Measurements from ENCODE around the gene CNTNAP2. TPM values are rescaled to one million over a fixed set of nuclear protein-coding genes. Genes with fewer than 3 reads are reported as not detected.

Gene CNTNAP2
- total RNA-seq, 1 experiment from 2014 or later, result 0.03 TPM

- no peaks in the 10 kb centered on the region for H3K36me3 ChIP-seq (ENCODE audit: control insufficient read depth, insufficient read depth, low read length)
- ChIA-PET POLR2A (no interaction called here), CTCF (no interaction called here)
- no peaks in the 10 kb centered on the region for H3K27me3 ChIP-seq (ENCODE audit: control insufficient read depth, insufficient read depth, low read length)
- BruUV-seq (replicated peaks), result no TSS peak
- in situ Hi-C loops (cut with HindIII; ENCODE audit: low pct_unique_long_range_greater_than_20kb, low sequenced_read_pairs) (no loop called here), intact Hi-C loops (cut with micrococcal nuclease; ENCODE audit: unreplicated experiment) (no loop called here)
- H3K4me3 ChIP-seq (ENCODE audit: low read depth in 2 of 2, low read length in 2 of 2), result no peak overlapping the region
- H3K4me1 ChIP-seq (ENCODE audit: control insufficient read depth, insufficient read depth, low read length), result no peaks in the 10 kb centered on the region
- ATAC-seq (no peak), DNase-seq (ENCODE audit: low read depth, low spot score) (no peak)
- TF ChIP-seq POLR2AphosphoS5 (IDR thresholded peaks at IDR 0.05; ENCODE audit: low read depth, low read length), result no peak
- TF ChIP-seq CTCF (IDR thresholded peaks at IDR 0.05), result no peak
- no peak for TF ChIP-seq REST (IDR thresholded peaks at IDR 0.05; ENCODE audit: insufficient read depth in 1 of 2, low read depth in 2 of 2, low read length in 1 of 2)
- TF ChIP-seq SIN3A (IDR thresholded peaks at IDR 0.05; ENCODE audit: borderline replicate concordance, insufficient read depth, low read depth, low read length), result no peak
- no peak for TF ChIP-seq TCF7L2 (IDR thresholded peaks at IDR 0.05; ENCODE audit: low read depth, low read length)
- H3K27ac ChIP-seq (ENCODE audit: low read length), result no peak overlapping the region
- no peaks in the 10 kb centered on the region for H3K9me3 ChIP-seq (ENCODE audit: control insufficient read depth, insufficient read depth, low read depth, low read length)
Observed at GRCh38 chr7:146175716-146176115, 59.1 kb downstream of the CNTNAP2 start.

- DNase-seq (ENCODE audit: low read depth, low spot score) (no peak), ATAC-seq (no peak)
- POLR2A ChIA-PET, result no interaction called here
- no peaks in the 10 kb centered on the region for H3K36me3 ChIP-seq (ENCODE audit: control insufficient read depth, insufficient read depth, low read length)
- H3K9me3 ChIP-seq (ENCODE audit: control insufficient read depth, insufficient read depth, low read depth, low read length), result no peaks in the 10 kb centered on the region
- H3K27ac ChIP-seq (ENCODE audit: low read length), result no peak overlapping the region
- BruUV-seq (replicated peaks), result no TSS peak
- no peak for TF ChIP-seq TCF7L2 (IDR thresholded peaks at IDR 0.05; ENCODE audit: low read depth, low read length)
- TF ChIP-seq SIN3A (IDR thresholded peaks at IDR 0.05; ENCODE audit: borderline replicate concordance, insufficient read depth, low read depth, low read length), result no peak
- no peak for TF ChIP-seq POLR2AphosphoS5 (IDR thresholded peaks at IDR 0.05; ENCODE audit: low read depth, low read length)
- TF ChIP-seq REST (IDR thresholded peaks at IDR 0.05; ENCODE audit: insufficient read depth in 1 of 2, low read depth in 2 of 2, low read length in 1 of 2), result no peak
- intact Hi-C loops (cut with micrococcal nuclease; ENCODE audit: unreplicated experiment), result no loop called here
- CTCF ChIA-PET, result no interaction called here
- no peak overlapping the region for H3K4me3 ChIP-seq (ENCODE audit: low read depth in 2 of 2, low read length in 2 of 2)
- no peaks in the 10 kb centered on the region for H3K4me1 ChIP-seq (ENCODE audit: control insufficient read depth, insufficient read depth, low read length)
- in situ Hi-C loops (cut with HindIII; ENCODE audit: low pct_unique_long_range_greater_than_20kb, low sequenced_read_pairs), result no loop called here
- no peaks in the 10 kb centered on the region for H3K27me3 ChIP-seq (ENCODE audit: control insufficient read depth, insufficient read depth, low read length)
Observed at GRCh38 chr7:146176860-146177259, 60.3 kb downstream of the CNTNAP2 start.
